Uterus (tissue), 4 donors: ENCODE measurements around the gene AKNA. TPM values are rescaled to one million over a fixed set of nuclear protein-coding genes. Genes with fewer than 3 reads are reported as not detected.

Experiments
- DNase-seq, 2 donors: peaks; one replicate each; pipeline ENCODE4 v3.0.0-alpha.2; 2019 to 2020
- H3K27ac ChIP-seq, 2 donors: fragments of 200-600 bp; sonication (generic); 1 replicate in 1 of 2; 2 replicates in 1 of 2; pipeline ENCODE4 v1.5.1; 2016 to 2018
- H3K27me3 ChIP-seq, 2 donors: fragments of 200-600 bp; sonication (generic); one replicate each; pipeline ENCODE4 v1.5.1; 2018 to 2019; ENCODE audit warnings: control low read depth in 1 of 2
- H3K36me3 ChIP-seq, 2 donors: fragments of 200-600 bp; sonication (generic); one replicate each; pipeline ENCODE4 v1.5.1; 2019; ENCODE audit warnings: control low read depth in 1 of 2
- H3K4me1 ChIP-seq, 2 donors: fragments of 200-600 bp; sonication (generic); one replicate each; pipeline ENCODE4 v1.5.1; 2018 to 2019; ENCODE audit warnings: control low read depth in 1 of 2
- H3K4me3 ChIP-seq, 2 donors: fragments of 200-600 bp; sonication (generic); 1 replicate in 1 of 2; 2 replicates in 1 of 2; pipeline ENCODE4 v1.5.1; 2018 to 2019; ENCODE audit warnings: mild to moderate bottlenecking in 1 of 2
- H3K9me3 ChIP-seq, 2 donors: fragments of 200-600 bp; sonication (generic); one replicate each; pipeline ENCODE4 v1.5.1; 2019; ENCODE audit warnings: control low read depth in 1 of 2
- CTCF ChIP-seq, 4 experiments: fragments of 200-600 bp in 2 of 4; fragments of 450-650 bp in 2 of 4; sonication (generic) in 2 of 4; IDR thresholded peaks; one replicate each; pipeline ENCODE4 v1.5.1; 2016 to 2019; ENCODE audit warnings: antibody characterized with exemption in 4 of 4, mild to moderate bottlenecking in 2 of 4, moderate library complexity in 1 of 4
- POLR2A ChIP-seq, 2 donors: fragments of 450-650 bp; IDR thresholded peaks; one replicate each; pipeline ENCODE4 v1.6.1; 2016; ENCODE audit warnings: antibody characterized with exemption in 2 of 2, mild to moderate bottlenecking in 1 of 2, moderate library complexity in 1 of 2
- intact Hi-C: fragments of 100-400 bp; cut with DNase I; formaldehyde crosslinking; loops from one replicate; pipeline ENCODE4 v1.15.1; 2023; ENCODE audit warnings: low total_unique reads
- total RNA-seq, 4 donors: library from RNA; depleted of rRNA in 3 of 4; stranded (reverse); fragments of >200 nt in 3 of 4; gene quantifications; one replicate each; pipeline versions ENCODE4 v1.1.0 to v1.2.4, GENCODE V29; 2014 to 2023
- donor health status: DM: yes; HTN: yes; CAD: no.

AKNA gene
- total RNA-seq, 4 donors from 2014 or later: 24.1 to 123 (median 34.3) TPM

- Histone ChIP-seq H3K4me3 (no peak overlapping the region), H3K4me1 (peaks cover under 1 to 17% of the 10 kb centered on the region in 2 donors), H3K9me3 (no peaks in the 10 kb centered on the region), H3K27me3 (no peaks in the 10 kb centered on the region), H3K36me3 (no peaks in the 10 kb centered on the region), H3K27ac (peak overlapping the region; percentile 62 to 83)
- TF ChIP-seq POLR2A (IDR thresholded peaks at IDR 0.05): no peak
- TF ChIP-seq CTCF (IDR thresholded peaks at IDR 0.05): no peak
- intact Hi-C loops: no loop called here
- no peak for DNase-seq
Measured at GRCh38 chr9:114367772-114368569, 19.8 kb downstream of the AKNA start.

GRCh38 chr9:114367366-114367765, 20.4 kb downstream of the AKNA start:
- Histone ChIP-seq H3K36me3 (no peaks in the 10 kb centered on the region), H3K4me3 (no peak overlapping the region), H3K27ac (peak overlapping the region; percentile 62 to 83), H3K27me3 (no peaks in the 10 kb centered on the region), H3K4me1 (peaks cover 0 to 11% of the 10 kb centered on the region in 2 donors), H3K9me3 (no peaks in the 10 kb centered on the region)
- DNase-seq: no peak
- TF ChIP-seq POLR2A (IDR thresholded peaks at IDR 0.05) (no peak), CTCF (IDR thresholded peaks at IDR 0.05) (no peak)
- intact Hi-C loops: no loop called here

- Histone ChIP-seq H3K4me3 (no peak overlapping the region), H3K27ac (peak overlapping the region; percentile 62 to 83)
Measured at GRCh38 chr9:114366334-114367128, 21.3 kb downstream of the AKNA start.

GRCh38 chr9:114365194-114365593, 22.6 kb downstream of the AKNA start:
- Histone ChIP-seq H3K27me3 (no peaks in the 10 kb centered on the region), H3K27ac (peak overlapping the region; percentile 69 to 83), H3K4me1 (no peaks in the 10 kb centered on the region), H3K36me3 (no peaks in the 10 kb centered on the region), H3K4me3 (no peak overlapping the region), H3K9me3 (no peaks in the 10 kb centered on the region)
- no peak for DNase-seq
- TF ChIP-seq POLR2A (IDR thresholded peaks at IDR 0.05) (no peak), CTCF (IDR thresholded peaks at IDR 0.05) (no peak)
- intact Hi-C loops: no loop called here

More at GRCh38 chr9:114366334-114367128, 21.3 kb downstream of the AKNA start:
- TF ChIP-seq CTCF (IDR thresholded peaks at IDR 0.05) (no peak), POLR2A (IDR thresholded peaks at IDR 0.05) (no peak)
- intact Hi-C loops: no loop called here
- Histone ChIP-seq H3K27me3 (no peaks in the 10 kb centered on the region), H3K36me3 (no peaks in the 10 kb centered on the region), H3K4me1 (peaks cover 0 to 3% of the 10 kb centered on the region in 2 donors), H3K9me3 (no peaks in the 10 kb centered on the region)
- DNase-seq: no peak
